ENCODE measurements around the gene CES3. TPM values are rescaled to one million over a fixed set of nuclear protein-coding genes. Genes with fewer than 3 reads are reported as not detected.
"Not testable (repeated sequence)": the region's sequence is repeated elsewhere in the genome, so short reads cannot be mapped to it uniquely, and the experiment has no call there.

CES3 gene
- total and polyA plus RNA-seq, 9 donors: 0.45 to 2.3 (median 1.3) TPM

DNA sequence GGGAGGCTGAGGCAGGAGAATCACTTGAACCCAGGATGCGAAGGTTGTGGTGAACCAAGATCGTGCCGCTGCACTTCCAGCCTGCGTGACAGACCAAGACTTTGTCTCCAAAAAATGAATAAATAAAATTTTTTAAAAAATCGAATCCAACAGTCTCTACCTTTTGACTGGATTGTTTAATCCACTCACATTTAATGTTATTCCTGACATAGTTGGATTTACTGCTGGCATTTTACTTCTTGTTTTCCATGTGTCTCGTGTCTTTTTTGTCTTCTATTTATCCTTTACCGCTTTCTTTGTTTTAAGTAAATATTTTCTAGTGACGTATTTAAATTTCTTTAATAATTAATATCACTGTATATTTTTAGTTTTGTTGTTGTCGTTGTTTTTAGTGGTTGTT is 22.0 kb downstream of the CES3 start:
- Histone ChIP-seq H3K9me3 (no peaks in the 10 kb centered on the region), H3K27ac (no peak overlapping the region), H3K4me1 (ENCODE audit: insufficient read depth) (no peaks in the 10 kb centered on the region), H3K27me3 (no peaks in the 10 kb centered on the region), H3K36me3 (no peaks in the 10 kb centered on the region), H3K4me3 (no peak overlapping the region)
- no peak for DNase-seq
- 94 to 95% (median 95%) methylated on average over 9 of the region's 9 CpGs for WGBS, 3 donors
- TF ChIP-seq, protein P1, sequence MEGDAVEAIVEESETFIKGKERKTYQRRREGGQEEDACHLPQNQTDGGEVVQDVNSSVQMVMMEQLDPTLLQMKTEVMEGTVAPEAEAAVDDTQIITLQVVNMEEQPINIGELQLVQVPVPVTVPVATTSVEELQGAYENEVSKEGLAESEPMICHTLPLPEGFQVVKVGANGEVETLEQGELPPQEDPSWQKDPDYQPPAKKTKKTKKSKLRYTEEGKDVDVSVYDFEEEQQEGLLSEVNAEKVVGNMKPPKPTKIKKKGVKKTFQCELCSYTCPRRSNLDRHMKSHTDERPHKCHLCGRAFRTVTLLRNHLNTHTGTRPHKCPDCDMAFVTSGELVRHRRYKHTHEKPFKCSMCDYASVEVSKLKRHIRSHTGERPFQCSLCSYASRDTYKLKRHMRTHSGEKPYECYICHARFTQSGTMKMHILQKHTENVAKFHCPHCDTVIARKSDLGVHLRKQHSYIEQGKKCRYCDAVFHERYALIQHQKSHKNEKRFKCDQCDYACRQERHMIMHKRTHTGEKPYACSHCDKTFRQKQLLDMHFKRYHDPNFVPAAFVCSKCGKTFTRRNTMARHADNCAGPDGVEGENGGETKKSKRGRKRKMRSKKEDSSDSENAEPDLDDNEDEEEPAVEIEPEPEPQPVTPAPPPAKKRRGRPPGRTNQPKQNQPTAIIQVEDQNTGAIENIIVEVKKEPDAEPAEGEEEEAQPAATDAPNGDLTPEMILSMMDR (IDR thresholded peaks at IDR 0.05): no peak
- no peak for TF ChIP-seq POLR2A (IDR thresholded peaks at IDR 0.05)
- TF ChIP-seq EP300 (IDR thresholded peaks at IDR 0.05): no peak
- intact Hi-C loops (cut with DNase I): no loop called here

DNA sequence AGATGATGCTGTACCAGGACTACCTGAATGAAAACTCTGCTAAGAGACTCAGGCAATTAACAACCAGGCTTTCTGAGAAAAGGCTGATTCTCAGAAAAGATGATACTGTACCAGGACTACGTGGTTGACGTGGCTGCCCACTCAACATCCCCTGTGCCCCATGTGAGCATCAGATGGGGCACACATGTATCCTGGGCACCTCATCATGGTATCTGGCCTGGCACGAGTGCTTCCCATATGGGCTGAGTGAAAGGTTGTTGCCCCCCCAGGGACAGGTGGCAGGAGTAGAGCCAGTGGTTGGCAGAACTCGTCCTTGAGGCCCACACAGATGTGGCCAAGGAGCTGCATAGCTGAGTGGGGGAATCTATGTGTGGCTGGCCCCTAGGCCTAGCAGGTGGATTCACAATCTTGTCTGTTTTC is 23.8 kb downstream of the CES3 start:
- Histone ChIP-seq H3K4me3 (no peak overlapping the region), H3K9me3 (no peaks in the 10 kb centered on the region), H3K4me1 (ENCODE audit: insufficient read depth) (no peaks in the 10 kb centered on the region), H3K27ac (no peak overlapping the region), H3K27me3 (no peaks in the 10 kb centered on the region), H3K36me3 (no peaks in the 10 kb centered on the region)
- intact Hi-C loops (cut with DNase I): no loop called here
- 88 to 95% (median 92%) methylated on average over 4 of the region's 4 CpGs for WGBS, 3 donors
- DNase-seq: no peak
- TF ChIP-seq EP300 (IDR thresholded peaks at IDR 0.05) (no peak), POLR2A (IDR thresholded peaks at IDR 0.05) (no peak)
- TF ChIP-seq, protein P1 (IDR thresholded peaks at IDR 0.05): no peak

DNA sequence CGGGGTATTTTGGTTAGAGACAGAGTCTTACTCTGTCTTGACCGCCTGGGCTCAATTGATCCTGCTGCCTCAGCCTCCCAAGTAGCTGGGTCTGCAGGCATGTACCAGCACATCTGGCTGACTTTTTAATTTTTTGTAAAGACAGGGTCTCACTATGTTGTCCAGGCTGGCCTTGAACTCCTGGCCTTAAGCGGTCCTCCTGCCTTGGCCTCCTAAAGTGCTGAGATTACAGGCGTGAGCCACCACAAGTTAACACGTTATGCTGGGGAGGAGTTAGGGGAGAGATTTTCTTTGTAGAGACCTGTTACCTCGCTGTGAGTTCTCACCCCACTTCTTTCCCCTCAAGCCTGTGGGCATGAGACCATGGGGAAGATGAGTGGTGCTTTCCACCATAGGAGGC is 25.5 kb downstream of the CES3 start:
- no peaks in the 10 kb centered on the region for H3K36me3 ChIP-seq
- DNase-seq: no peak
- WGBS, 3 donors: 71 to 88% (median 86%) methylated on average over 6 of the region's 6 CpGs
- H3K9me3 ChIP-seq: no peaks in the 10 kb centered on the region
- TF ChIP-seq, protein P1 (IDR thresholded peaks at IDR 0.05): no peak
- TF ChIP-seq POLR2A (IDR thresholded peaks at IDR 0.05): no peak
- no peak overlapping the region for H3K27ac ChIP-seq
- intact Hi-C loops (cut with DNase I): no loop called here
- H3K4me1 ChIP-seq (ENCODE audit: insufficient read depth): no peaks in the 10 kb centered on the region
- H3K27me3 ChIP-seq: no peaks in the 10 kb centered on the region
- no peak overlapping the region for H3K4me3 ChIP-seq

DNA sequence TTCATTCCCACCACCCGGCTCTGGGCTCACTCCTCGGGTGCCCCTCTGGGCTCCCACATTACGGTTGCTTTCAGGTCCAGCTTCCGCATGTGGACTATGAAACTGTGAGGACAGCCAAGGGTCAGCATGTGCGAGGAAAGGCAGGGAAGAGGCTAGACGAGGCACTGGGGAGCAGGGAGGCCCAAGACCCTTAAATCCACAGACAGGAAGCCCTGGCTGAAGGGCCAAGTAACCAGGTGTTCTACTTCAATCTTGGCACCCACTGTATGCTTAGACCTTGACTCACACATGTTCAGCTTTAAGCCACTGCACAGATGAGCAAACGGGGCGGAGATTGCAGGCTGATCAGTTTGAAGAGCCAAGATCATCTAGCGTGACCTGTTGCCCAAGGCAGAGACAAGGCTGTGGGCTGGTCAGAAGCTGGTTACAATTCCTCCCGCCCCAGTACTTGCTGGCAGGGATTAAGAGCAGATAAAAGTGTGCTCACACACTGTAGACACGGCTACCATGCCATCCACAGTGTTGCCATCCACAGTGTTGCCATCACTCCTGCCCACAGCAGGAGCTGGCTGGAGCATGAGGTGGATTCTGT is 27.2 kb downstream of the CES3 start, which contains the start of gene CES4A:
CES4A (plus strand) TSS at position 393 of the 592 bp plus-strand sequence; CDS start at position 577, 184 bp downstream.
- H3K9me3 ChIP-seq: no peaks in the 10 kb centered on the region
- WGBS, 3 donors: 25 to 34% (median 29%) methylated on average over 11 of the region's 11 CpGs
- H3K4me1 ChIP-seq (ENCODE audit: insufficient read depth): no peaks in the 10 kb centered on the region
- no peaks in the 10 kb centered on the region for H3K27me3 ChIP-seq
- DNase-seq: peak in 2 of 5 donors; percentile 45 to 58
- H3K27ac ChIP-seq: no peak within 1 kb of the TSS
- H3K36me3 ChIP-seq: no peaks in the 10 kb centered on the region
- TF ChIP-seq POLR2A (IDR thresholded peaks at IDR 0.05): no peak
- no peak within 1 kb of the TSS for H3K4me3 ChIP-seq
- intact Hi-C loops (cut with DNase I): no loop called here

DNA sequence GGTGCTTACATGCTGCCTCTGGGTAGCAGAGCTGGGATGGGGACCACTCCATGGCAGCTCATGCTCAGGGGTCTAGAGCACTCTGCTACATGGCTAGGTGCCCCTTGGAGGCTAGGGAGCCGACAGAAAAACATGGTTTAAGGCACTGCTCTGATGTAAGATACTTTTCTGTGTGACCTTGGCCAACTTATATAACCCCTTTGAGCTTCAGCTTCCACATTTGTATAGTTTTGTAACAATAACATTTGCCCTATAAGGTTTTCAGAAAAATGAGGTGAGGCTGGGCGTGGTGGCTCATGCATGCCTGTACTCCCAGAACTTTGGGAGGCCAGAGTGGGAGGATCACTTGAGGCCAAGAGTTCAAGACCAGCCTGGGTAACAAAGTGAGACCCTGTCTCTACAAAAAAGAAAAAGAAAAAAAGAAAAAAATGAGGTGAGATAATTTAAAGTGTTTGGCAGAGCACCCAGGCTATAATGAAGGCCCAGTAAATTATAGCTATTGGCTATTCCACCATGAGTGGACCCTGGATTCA is 30.5 kb downstream of the CES3 start:
- Histone ChIP-seq H3K27me3 (no peaks in the 10 kb centered on the region), H3K4me3 (no peak overlapping the region), H3K4me1 (ENCODE audit: insufficient read depth) (no peaks in the 10 kb centered on the region), H3K27ac (no peak overlapping the region), H3K36me3 (no peaks in the 10 kb centered on the region), H3K9me3 (no peaks in the 10 kb centered on the region)
- no peak for DNase-seq
- intact Hi-C loops (cut with DNase I): loop anchor here in 1 of 4 donors (10.0 kb wide), 1 partner anchor 57 kb away; the partner anchor contains the start of genes CES2 and CIAO2B
- TF ChIP-seq EP300 (IDR thresholded peaks at IDR 0.05) (no peak), POLR2A (IDR thresholded peaks at IDR 0.05) (no peak)
- TF ChIP-seq, protein P1 (IDR thresholded peaks at IDR 0.05): no peak
- 78 to 90% (median 80%) methylated on average over 2 of the region's 2 CpGs for WGBS, 3 donors

DNA sequence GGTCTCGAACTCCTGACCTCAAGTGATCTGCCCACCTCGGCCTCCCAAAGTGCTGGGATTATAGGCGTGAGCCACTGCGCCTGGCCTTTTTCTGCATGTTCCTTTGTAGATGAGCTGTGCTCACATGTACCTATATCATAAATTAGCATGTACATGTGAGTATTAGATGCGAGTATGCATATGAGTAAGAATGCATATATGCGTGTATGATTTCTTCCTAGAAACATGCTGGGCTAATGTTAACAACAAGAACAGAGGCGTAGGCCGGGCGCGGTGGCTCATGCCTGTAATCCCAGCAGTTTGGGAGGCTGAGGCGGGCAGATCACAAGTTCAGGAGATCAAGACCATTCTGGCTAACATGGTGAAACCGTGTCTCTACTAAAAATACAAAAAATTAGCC is 32.5 kb downstream of the CES3 start:
- not testable (repeated sequence) for H3K27ac ChIP-seq; H3K4me1 ChIP-seq (ENCODE audit: insufficient read depth); DNase-seq; H3K27me3 ChIP-seq; H3K4me3 ChIP-seq; H3K36me3 ChIP-seq; H3K9me3 ChIP-seq
- 92 to 94% (median 94%) methylated on average over 12 of the region's 12 CpGs for WGBS, 3 donors
- intact Hi-C loops (cut with DNase I): loop anchor here in 1 of 4 donors (10.0 kb wide), 1 partner anchor 59 kb away; the partner anchor contains the start of genes CES2 and CIAO2B

Data from ovary (tissue), 9 donors.